ENCODE measurements around the gene ANGPTL5. TPM values are rescaled to one million over a fixed set of nuclear protein-coding genes. Genes with fewer than 3 reads are reported as not detected.

ANGPTL5 gene
- total RNA-seq, 1 donor from 2014 or later: 2.4 TPM

- Mint-ChIP-seq H3K9me3 (ENCODE audit: unreplicated experiment) (peaks cover 7% of the 10 kb centered on the region), H3K36me3 (ENCODE audit: unreplicated experiment) (no peaks in the 10 kb centered on the region), H3K27ac (ENCODE audit: unreplicated experiment) (peak overlapping the region; percentile 80), H3K27me3 (ENCODE audit: unreplicated experiment) (peaks cover 14% of the 10 kb centered on the region), H3K4me1 (ENCODE audit: unreplicated experiment) (peaks cover 36% of the 10 kb centered on the region), H3K4me3 (ENCODE audit: unreplicated experiment) (peak overlapping the region; percentile 32)
- DNase-seq (ENCODE audit: extremely low spot score, unreplicated experiment): no peak
- TF ChIP-seq CTCF (IDR thresholded peaks at IDR 0.05): no peak
Measured at GRCh38 chr11:101907815-101908214, 8.5 kb downstream of the ANGPTL5 start.

- Mint-ChIP-seq H3K9me3 (ENCODE audit: unreplicated experiment) (peaks cover 4% of the 10 kb centered on the region), H3K36me3 (ENCODE audit: unreplicated experiment) (peaks cover 6% of the 10 kb centered on the region), H3K27me3 (ENCODE audit: unreplicated experiment) (peaks cover 38% of the 10 kb centered on the region), H3K4me1 (ENCODE audit: unreplicated experiment) (no peaks in the 10 kb centered on the region), H3K27ac (ENCODE audit: unreplicated experiment) (no peak overlapping the region), H3K4me3 (ENCODE audit: unreplicated experiment) (no peak overlapping the region)
- TF ChIP-seq CTCF (IDR thresholded peaks at IDR 0.05): no peak
- DNase-seq (ENCODE audit: extremely low spot score, unreplicated experiment): no peak
Measured at GRCh38 chr11:101894505-101894904, 21.8 kb downstream of the ANGPTL5 start.

DNA sequence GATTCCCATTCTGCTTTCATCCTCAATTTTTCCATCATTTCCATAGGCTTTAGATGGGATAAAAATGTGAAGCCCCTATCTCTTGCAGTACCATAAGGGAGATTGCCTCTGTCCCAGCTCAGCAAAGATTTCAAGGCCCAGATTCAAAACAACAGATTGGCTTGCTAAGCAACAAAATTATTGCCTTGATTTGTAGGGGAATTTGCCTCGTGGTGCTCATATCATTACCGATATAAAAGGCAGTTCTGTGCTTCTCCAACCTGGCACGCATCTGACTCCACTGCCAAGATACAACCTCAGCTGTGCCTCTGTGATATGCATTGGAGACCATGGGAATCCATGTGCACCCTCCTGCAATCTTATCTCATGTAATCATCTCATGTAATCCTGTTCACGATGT lies 26.6 kb downstream of the ANGPTL5 start:
- Mint-ChIP-seq H3K4me3 (ENCODE audit: unreplicated experiment) (no peak overlapping the region), H3K27ac (ENCODE audit: unreplicated experiment) (no peak overlapping the region), H3K27me3 (ENCODE audit: unreplicated experiment) (peaks cover 30% of the 10 kb centered on the region), H3K9me3 (ENCODE audit: unreplicated experiment) (no peaks in the 10 kb centered on the region), H3K4me1 (ENCODE audit: unreplicated experiment) (no peaks in the 10 kb centered on the region), H3K36me3 (ENCODE audit: unreplicated experiment) (no peaks in the 10 kb centered on the region)
- no peak for TF ChIP-seq CTCF (IDR thresholded peaks at IDR 0.05)
- DNase-seq (ENCODE audit: extremely low spot score, unreplicated experiment): no peak

DNA sequence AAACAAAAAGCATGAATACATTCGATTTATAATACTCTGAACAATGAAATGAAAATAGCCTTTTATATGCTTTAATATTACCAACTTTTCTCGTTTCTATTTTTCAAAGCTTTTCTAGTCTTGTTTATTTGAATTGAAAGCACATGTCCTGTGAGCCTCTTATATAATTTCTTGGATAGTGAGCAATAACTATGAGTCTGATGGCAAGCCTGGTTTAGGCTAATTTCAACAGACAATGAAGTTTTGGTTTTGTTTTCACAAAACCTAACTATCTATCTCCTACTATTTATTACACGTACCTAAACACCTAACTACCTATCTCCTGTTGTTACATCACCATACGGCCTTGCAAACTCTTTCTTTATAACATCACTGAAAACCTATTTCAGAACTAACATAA lies 30.7 kb downstream of the ANGPTL5 start:
- no peak overlapping the region for H3K27ac Mint-ChIP-seq (ENCODE audit: unreplicated experiment)
- no peaks in the 10 kb centered on the region for H3K36me3 Mint-ChIP-seq (ENCODE audit: unreplicated experiment)
- no peak overlapping the region for H3K4me3 Mint-ChIP-seq (ENCODE audit: unreplicated experiment)
- no peaks in the 10 kb centered on the region for H3K4me1 Mint-ChIP-seq (ENCODE audit: unreplicated experiment)
- H3K9me3 Mint-ChIP-seq (ENCODE audit: unreplicated experiment): no peaks in the 10 kb centered on the region
- H3K27me3 Mint-ChIP-seq (ENCODE audit: unreplicated experiment): peaks cover 16% of the 10 kb centered on the region
- no peak for TF ChIP-seq CTCF (IDR thresholded peaks at IDR 0.05)
- no peak for DNase-seq (ENCODE audit: extremely low spot score, unreplicated experiment)

GRCh38 chr11:101881586-101881985 lies 34.7 kb downstream of the ANGPTL5 start:
- H3K36me3 Mint-ChIP-seq (ENCODE audit: unreplicated experiment): no peaks in the 10 kb centered on the region
- H3K4me3 Mint-ChIP-seq (ENCODE audit: unreplicated experiment): no peak overlapping the region
- DNase-seq (ENCODE audit: extremely low spot score, unreplicated experiment): no peak
- H3K27ac Mint-ChIP-seq (ENCODE audit: unreplicated experiment): no peak overlapping the region
- H3K4me1 Mint-ChIP-seq (ENCODE audit: unreplicated experiment): peaks cover 5% of the 10 kb centered on the region
- H3K27me3 Mint-ChIP-seq (ENCODE audit: unreplicated experiment): no peaks in the 10 kb centered on the region
- TF ChIP-seq CTCF (IDR thresholded peaks at IDR 0.05): no peak
- H3K9me3 Mint-ChIP-seq (ENCODE audit: unreplicated experiment): no peaks in the 10 kb centered on the region
